GM12872 (cell line): ENCODE measurements around the gene HOXC10.

Experiments
- TF ChIP-seq, protein P1 (sequence below): IDR thresholded peaks from 3 replicates; pipeline ENCODE4 v1.5.1; 2011; ENCODE audit warnings: low read depth, mild to moderate bottlenecking, low read length, moderate library complexity; ENCODE audit not compliant: insufficient read depth

The HOXC10 gene

DNA sequence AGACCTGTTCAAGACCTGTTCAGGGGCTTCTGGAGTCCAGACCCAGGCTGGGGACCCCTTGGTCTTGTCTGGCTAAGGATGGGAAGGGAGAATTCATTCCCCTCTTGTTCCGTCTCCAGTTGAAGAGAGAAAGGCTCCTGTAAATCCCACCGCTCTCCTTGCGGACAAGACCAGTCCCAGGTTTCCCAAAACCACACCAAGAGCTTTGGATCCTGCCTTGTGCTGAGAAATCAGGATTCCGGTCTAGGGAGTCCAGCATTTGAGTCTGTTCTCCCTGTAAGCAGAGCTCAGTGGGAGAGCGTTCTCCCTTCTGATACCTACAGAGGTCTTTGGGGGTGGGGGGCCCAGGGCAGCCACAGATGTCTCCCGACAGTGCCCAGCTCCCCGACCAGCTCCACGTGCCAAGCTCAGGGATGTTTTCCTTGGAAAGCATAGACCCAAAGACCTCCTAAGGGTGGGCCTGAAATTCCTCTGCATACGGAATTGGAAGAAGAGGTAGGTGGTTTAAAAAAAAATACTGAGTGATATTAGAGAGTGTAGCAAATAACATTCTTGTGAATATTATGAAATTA is 44.4 kb upstream of the HOXC10 start:
- TF ChIP-seq, protein P1, sequence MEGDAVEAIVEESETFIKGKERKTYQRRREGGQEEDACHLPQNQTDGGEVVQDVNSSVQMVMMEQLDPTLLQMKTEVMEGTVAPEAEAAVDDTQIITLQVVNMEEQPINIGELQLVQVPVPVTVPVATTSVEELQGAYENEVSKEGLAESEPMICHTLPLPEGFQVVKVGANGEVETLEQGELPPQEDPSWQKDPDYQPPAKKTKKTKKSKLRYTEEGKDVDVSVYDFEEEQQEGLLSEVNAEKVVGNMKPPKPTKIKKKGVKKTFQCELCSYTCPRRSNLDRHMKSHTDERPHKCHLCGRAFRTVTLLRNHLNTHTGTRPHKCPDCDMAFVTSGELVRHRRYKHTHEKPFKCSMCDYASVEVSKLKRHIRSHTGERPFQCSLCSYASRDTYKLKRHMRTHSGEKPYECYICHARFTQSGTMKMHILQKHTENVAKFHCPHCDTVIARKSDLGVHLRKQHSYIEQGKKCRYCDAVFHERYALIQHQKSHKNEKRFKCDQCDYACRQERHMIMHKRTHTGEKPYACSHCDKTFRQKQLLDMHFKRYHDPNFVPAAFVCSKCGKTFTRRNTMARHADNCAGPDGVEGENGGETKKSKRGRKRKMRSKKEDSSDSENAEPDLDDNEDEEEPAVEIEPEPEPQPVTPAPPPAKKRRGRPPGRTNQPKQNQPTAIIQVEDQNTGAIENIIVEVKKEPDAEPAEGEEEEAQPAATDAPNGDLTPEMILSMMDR = no peak

DNA sequence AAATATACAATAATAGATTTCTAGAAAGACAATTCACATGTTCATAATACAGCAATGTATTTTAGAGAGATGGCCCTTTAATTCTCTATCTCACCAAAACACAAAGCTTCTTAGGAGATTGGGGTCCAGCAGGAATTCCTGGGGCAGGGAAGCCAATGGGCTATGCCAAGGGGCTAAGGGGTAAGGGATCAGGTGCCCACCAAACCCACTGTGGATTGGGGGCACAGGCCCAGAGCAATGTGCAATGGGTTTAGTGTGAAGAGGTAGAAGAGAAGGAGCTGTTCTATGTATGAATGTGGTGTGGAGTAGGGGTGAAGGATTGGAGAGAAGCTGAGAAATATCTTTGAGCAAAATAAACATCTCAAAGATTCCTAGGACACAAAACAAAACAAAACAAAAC is 43.8 kb upstream of the HOXC10 start:
- TF ChIP-seq, protein P1 = no peak

DNA sequence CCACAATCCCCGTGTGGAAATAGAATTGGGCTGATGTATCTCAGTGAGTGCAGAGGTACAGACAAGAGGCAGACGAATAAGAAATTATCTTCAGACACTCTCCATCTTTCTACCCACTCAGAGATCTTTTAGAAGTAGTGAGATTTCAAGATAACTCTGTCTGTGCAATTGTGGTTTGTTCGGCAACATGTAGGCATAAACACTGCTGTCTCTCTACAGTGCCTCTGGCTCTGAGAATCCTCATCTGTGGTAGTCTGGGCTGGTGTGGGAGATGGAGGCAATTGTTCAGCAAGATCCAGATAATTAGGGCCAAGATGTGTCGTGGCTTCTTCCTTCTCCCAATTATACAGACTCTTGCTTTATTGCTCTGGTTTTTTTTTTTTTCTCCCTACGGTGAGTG is 43.2 kb upstream of the HOXC10 start:
- TF ChIP-seq, protein P1 = no peak

DNA sequence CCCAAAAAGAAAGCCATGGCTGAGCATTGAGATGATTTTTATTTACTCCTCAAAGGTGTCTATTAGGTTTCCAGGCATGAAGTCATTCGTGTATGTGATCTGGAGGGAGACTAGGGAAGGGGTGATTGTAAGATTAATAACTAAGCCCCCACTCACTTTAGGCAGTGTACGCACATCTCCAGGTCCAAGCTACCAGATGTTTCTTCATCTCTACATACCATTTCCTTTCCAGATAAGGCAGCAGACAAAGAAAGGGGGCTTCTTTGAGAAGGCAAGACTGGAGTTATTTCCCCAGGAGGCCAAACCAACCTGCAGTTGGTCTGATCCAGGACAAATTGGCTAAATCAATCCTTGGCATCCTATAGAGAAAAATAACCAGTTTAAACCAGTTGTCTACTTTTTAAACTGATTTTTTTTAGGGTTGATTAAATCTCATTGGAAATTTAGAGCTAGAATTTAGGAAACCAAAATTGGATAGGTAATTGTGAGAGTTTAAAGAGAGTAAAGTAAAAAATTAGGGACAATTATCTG is 42.4 kb upstream of the HOXC10 start:
- TF ChIP-seq, protein P1 = no peak

DNA sequence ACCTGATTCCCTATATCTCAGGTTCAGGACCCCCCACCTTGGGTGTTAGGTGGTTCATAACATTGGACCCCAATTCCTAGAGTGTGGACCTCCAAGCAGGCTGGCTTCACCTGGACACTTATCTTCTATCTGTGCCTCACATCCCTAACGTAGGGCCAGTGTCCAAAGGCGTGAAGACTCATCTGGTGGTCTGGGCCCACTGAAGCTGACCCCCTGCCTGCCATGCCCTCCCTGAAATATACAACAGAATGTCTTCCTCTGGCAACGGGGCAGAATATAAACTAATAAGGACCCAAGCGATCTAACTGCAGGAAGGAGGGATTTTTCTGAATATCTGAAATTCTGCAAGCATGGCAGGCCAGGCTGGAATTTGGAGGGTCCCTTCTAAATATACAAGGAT is 40.7 kb upstream of the HOXC10 start:
- TF ChIP-seq, protein P1 = no peak

DNA sequence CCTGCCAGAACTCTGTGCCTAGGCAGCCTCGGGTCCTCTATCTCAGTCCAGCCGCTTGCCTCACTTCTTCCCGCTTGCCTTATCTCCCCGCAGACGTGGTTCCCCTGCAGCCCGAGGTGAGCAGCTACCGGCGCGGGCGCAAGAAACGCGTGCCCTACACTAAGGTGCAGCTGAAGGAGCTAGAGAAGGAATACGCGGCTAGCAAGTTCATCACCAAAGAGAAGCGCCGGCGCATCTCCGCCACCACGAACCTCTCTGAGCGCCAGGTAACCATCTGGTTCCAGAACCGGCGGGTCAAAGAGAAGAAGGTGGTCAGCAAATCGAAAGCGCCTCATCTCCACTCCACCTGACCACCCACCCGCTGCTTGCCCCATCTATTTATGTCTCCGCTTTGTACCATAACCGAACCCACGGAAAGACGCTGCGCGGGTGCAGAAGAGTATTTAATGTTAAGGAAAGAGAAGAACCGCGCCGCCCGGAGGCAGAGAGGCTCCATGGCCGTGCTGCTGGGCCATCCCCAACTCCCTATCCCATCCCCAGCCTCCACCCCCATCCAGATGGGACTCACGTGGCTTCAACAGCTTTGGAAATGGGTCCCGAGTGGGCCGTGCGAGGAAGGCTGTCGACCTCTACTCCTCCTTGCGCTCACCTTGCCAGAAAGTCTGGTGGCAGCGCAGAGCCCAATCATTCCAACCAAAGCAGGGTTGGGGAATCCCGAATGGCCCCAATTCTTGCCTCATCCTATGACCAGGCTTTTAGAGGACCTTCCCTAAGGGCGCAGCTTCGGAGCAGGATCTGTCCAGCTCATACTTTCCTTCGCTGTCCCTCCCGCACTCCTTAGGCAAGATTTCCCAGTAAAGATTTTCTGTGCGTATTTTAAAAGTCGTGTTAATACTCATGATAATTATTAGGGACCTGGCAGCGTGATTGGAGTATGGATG is 39.8 kb upstream of the HOXC10 start:
- TF ChIP-seq, protein P1 = no peak

DNA sequence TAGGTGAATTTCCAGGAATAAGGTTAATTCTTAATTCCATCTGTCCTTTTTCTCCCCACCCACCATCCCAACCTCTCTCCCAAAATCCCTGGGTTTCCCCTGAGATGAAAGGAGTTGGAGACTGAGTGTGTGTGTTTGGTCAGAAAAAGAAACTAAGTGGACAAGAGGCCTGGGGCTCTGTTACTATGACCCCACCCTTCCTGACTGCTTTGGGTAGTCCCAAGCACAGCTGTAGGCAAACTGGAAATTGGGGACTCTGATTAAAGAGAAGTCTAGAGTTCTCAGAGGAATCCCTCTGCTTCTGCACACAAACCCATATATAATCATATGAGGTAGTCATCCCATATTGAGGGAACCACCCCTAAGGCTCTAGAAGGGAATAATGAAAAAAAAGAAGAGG is 37.2 kb upstream of the HOXC10 start:
- TF ChIP-seq, protein P1 = no peak
